ENCODE measurements around the gene SYN1. TPM values are rescaled to one million over a fixed set of nuclear protein-coding genes. Genes with fewer than 3 reads are reported as not detected.
A peak's percentile ranks its signal among the peaks of the same experiment; 100 is the strongest.

SYN1 gene
- polyA plus RNA-seq, 1 donor (not counting 4 experiments of a cell fraction or from before 2014, with no cell fraction given): 0.07 TPM

DNA sequence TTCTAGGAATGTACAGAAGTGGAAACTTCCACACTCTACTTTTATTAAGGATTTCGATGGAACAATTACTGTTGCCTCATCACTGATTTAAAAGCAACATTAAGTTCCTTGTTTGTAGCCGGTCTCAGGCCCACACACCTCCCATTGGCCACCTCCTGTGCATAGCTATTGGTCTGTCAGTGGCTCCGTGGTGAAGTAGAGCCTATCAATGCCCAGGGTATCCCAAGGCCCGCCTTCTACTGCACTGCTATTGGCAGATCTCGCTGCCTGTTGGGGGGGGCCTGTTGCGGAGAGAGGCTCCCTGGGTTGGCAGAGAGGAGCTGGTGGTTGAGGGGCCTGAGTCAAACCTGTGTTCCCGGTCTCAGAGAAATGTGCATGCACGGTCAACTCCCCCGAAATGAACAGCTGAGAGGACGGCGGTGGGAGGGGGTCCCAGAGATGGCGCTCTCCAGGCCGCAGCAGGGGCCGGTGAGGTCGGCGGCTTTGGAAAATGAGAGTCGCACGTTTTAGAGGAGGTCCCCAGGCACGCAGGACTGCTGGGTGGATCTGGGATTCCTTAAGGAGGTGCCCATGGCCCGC, 63.5 kb downstream of the SYN1 start:
- dilution Hi-C loops (cut with MboI; ENCODE audit: extremely low pct_ligation_motif_present, low sequenced_read_pairs): no loop called here
- peak overlapping the region; percentile 68 for H3K9ac ChIP-seq (ENCODE audit: control insufficient read depth, extremely low read depth, insufficient read depth, low read length)
- no peaks in the 10 kb centered on the region for H3K4me1 ChIP-seq (ENCODE audit: control insufficient read depth, extremely low read depth, insufficient read depth, low read length)
- no peaks in the 10 kb centered on the region for H4K20me1 ChIP-seq (ENCODE audit: control insufficient read depth, extremely low read depth, insufficient read depth, low read length)
- H2AFZ ChIP-seq (ENCODE audit: control insufficient read depth, low read length): peak overlapping the region; percentile 33
- H3K9me3 ChIP-seq (ENCODE audit: control insufficient read depth, low read depth, low read length): no peaks in the 10 kb centered on the region
- peak; percentile 69 for DNase-seq (ENCODE audit: low read depth, low spot score)
- peak overlapping the region; percentile 22 to 51 (median 32) for H3K4me3 ChIP-seq (ENCODE audit: control insufficient read depth in 2 of 3, extremely low read depth in 1 of 3, insufficient read depth in 2 of 3, low read depth in 1 of 3, low read length in 3 of 3)
- peak overlapping the region; percentile 43 for H3K4me2 ChIP-seq (ENCODE audit: control insufficient read depth, extremely low read depth, insufficient read depth, low read depth, low read length)
- no peaks in the 10 kb centered on the region for H3K9me1 ChIP-seq (ENCODE audit: control insufficient read depth, extremely low read depth, insufficient read depth, low read length)
- peak overlapping the region; percentile 59 for H3K27ac ChIP-seq (ENCODE audit: control insufficient read depth, insufficient read depth, low read length)
- H3K27me3 ChIP-seq (ENCODE audit: control insufficient read depth, extremely low read depth, insufficient read depth, low read length): no peaks in the 10 kb centered on the region
- TF ChIP-seq, protein P1, sequence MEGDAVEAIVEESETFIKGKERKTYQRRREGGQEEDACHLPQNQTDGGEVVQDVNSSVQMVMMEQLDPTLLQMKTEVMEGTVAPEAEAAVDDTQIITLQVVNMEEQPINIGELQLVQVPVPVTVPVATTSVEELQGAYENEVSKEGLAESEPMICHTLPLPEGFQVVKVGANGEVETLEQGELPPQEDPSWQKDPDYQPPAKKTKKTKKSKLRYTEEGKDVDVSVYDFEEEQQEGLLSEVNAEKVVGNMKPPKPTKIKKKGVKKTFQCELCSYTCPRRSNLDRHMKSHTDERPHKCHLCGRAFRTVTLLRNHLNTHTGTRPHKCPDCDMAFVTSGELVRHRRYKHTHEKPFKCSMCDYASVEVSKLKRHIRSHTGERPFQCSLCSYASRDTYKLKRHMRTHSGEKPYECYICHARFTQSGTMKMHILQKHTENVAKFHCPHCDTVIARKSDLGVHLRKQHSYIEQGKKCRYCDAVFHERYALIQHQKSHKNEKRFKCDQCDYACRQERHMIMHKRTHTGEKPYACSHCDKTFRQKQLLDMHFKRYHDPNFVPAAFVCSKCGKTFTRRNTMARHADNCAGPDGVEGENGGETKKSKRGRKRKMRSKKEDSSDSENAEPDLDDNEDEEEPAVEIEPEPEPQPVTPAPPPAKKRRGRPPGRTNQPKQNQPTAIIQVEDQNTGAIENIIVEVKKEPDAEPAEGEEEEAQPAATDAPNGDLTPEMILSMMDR (optimal IDR thresholded peaks at IDR 0.05 in 1 of 3, IDR thresholded peaks at IDR 0.05 in 1 of 3, conservative IDR thresholded peaks at IDR 0.05 in 1 of 3; ENCODE audit: extremely low read depth in 1 of 3, insufficient read depth in 2 of 3, low read length in 3 of 3): no peak
- TF ChIP-seq EZH2 (IDR thresholded peaks at IDR 0.05; ENCODE audit: low read length): no peak
- no peaks in the 10 kb centered on the region for H3K79me2 ChIP-seq (ENCODE audit: control insufficient read depth, insufficient read depth, low read length)
- H3K36me3 ChIP-seq (ENCODE audit: control insufficient read depth in 2 of 2, extremely low read depth in 1 of 2, insufficient read depth in 2 of 2, low read length in 2 of 2): no peaks in the 10 kb centered on the region
- peak; percentile 60 for FAIRE-seq

DNA sequence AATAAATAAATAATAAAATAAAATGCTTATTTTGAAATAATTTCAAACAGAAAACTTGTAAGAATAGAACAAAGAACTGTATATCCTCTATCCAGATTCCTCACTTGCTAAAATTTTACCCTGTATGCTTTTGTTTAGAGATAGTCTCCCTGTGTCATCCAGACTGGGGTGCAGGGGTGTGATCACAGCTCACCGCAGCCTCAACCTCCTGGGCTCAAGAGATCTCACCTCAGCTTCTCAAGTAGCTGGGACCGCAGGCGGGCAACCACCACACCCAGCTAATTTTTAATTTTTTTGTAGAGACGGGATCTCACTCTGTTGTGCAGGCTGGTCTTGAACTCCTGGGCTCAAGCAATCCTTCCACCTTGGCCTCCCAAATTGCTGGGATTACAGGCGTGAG, 76.2 kb downstream of the SYN1 start:
- H4K20me1 ChIP-seq (ENCODE audit: control insufficient read depth, extremely low read depth, insufficient read depth, low read length): no peaks in the 10 kb centered on the region
- no peak overlapping the region for H3K27ac ChIP-seq (ENCODE audit: control insufficient read depth, insufficient read depth, low read length)
- H3K4me3 ChIP-seq (ENCODE audit: control insufficient read depth in 2 of 3, extremely low read depth in 1 of 3, insufficient read depth in 2 of 3, low read depth in 1 of 3, low read length in 3 of 3): no peak overlapping the region
- H3K27me3 ChIP-seq (ENCODE audit: control insufficient read depth, extremely low read depth, insufficient read depth, low read length): no peaks in the 10 kb centered on the region
- peaks cover 3% of the 10 kb centered on the region for H3K4me1 ChIP-seq (ENCODE audit: control insufficient read depth, extremely low read depth, insufficient read depth, low read length)
- no peak for DNase-seq (ENCODE audit: low read depth, low spot score)
- H3K4me2 ChIP-seq (ENCODE audit: control insufficient read depth, extremely low read depth, insufficient read depth, low read depth, low read length): no peak overlapping the region
- no peak overlapping the region for H3K9ac ChIP-seq (ENCODE audit: control insufficient read depth, extremely low read depth, insufficient read depth, low read length)
- H3K9me1 ChIP-seq (ENCODE audit: control insufficient read depth, extremely low read depth, insufficient read depth, low read length): no peaks in the 10 kb centered on the region
- no peak overlapping the region for H2AFZ ChIP-seq (ENCODE audit: control insufficient read depth, low read length)
- TF ChIP-seq, protein P1 (optimal IDR thresholded peaks at IDR 0.05 in 1 of 3, IDR thresholded peaks at IDR 0.05 in 1 of 3, conservative IDR thresholded peaks at IDR 0.05 in 1 of 3; ENCODE audit: extremely low read depth in 1 of 3, insufficient read depth in 2 of 3, low read length in 3 of 3): no peak
- dilution Hi-C loops (cut with MboI; ENCODE audit: extremely low pct_ligation_motif_present, low sequenced_read_pairs): no loop called here
- no peaks in the 10 kb centered on the region for H3K36me3 ChIP-seq (ENCODE audit: control insufficient read depth in 2 of 2, extremely low read depth in 1 of 2, insufficient read depth in 2 of 2, low read length in 2 of 2)
- no peaks in the 10 kb centered on the region for H3K9me3 ChIP-seq (ENCODE audit: control insufficient read depth, low read depth, low read length)
- no peaks in the 10 kb centered on the region for H3K79me2 ChIP-seq (ENCODE audit: control insufficient read depth, insufficient read depth, low read length)
- FAIRE-seq: no peak
